Endothelial cell of hepatic sinusoid (primary cell): ENCODE results near the gene VPS39.

ENCODE experiments used
- in situ Hi-C: cut with HindIII; loops from 2 replicates; pipeline ENCODE4 v1.10.0; 2017; ENCODE audit warnings: low sequenced_read_pairs

VPS39 gene

DNA sequence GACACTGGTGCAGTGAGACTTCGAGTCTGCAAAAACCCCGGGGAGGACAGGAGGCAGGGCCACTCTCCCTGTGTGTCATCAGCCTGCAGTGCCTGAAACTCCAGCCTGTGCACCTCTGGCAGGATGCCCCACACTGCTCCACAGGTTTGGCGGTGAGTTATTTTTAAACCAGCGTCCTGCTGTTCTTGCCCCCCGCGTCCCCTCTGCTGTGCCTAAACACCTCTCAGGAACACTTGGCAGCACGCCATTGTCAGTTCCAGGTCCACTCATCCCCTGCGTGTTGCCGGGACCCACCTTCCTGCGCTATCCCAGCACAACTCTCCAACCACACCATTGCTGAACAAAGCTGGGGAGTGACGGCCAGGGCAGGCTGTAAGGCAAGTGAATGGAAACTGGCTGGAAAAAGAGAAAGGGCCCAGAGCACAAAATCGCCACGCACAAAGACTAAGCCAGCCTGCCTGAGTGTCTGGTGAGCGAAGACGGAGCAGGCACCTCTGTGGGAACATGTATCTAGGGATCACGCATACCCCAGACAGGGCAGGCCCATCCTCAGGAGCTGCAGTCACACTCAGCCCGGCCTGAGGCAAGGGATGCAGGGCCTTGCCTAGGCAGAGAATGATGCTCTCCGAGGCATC, 48.6 kb downstream of the VPS39 start:
- in situ Hi-C loops, result no loop called here

DNA sequence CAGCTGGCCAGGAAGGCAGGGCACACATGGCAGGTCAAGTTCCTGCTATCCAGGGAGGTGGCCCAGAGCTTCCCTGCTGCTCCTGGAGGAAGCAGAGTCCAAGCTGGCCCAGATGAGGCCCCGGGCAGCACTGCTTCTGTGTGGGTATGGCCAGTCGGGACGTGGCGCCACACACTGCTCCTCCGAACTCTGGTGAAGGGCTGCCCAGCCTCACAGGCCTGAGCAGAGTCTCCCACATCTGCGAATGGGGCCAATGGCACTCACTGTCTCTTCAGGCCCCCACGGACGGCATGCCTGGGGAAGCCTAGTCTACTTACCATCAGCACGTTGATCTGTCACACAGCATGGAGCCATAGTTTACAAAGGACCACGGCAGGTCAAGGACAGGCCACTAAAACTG, 49.2 kb downstream of the VPS39 start:
- in situ Hi-C loops, result no loop called here

GRCh38 chr15:42157981-42158765, 49.9 kb downstream of the VPS39 start:
- in situ Hi-C loops, result no loop called here

DNA sequence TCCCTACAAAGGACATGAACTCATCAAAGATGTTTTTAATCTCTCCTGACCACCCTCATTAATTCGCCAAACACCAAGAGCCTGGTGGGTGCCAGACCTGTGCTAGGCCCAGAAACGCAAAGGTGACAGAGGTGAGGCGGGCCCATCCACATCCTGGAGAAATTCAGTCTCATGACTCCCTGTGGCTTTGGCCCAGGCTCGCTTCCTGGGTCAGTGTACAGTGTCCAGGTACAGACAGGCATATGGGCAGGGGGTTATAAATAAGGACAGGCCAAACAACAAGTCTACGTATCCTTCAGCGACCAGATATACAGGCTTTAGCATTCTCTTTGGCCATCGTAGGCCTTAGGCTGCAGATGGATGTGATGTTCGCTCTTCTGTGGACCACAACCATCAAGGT, 50.7 kb downstream of the VPS39 start:
- in situ Hi-C loops, result no loop called here

- in situ Hi-C loops, result no loop called here
Measured at GRCh38 chr15:42156243-42156922, 51.7 kb downstream of the VPS39 start, which contains the start of gene PLA2G4F. TSS of gene PLA2G4F (minus strand) at chr15:42156636. CDS start at chr15:42156549, 87 bp downstream.

- in situ Hi-C loops, result no loop called here
Measured at GRCh38 chr15:42155546-42156242, 52.4 kb downstream of the VPS39 start.

DNA sequence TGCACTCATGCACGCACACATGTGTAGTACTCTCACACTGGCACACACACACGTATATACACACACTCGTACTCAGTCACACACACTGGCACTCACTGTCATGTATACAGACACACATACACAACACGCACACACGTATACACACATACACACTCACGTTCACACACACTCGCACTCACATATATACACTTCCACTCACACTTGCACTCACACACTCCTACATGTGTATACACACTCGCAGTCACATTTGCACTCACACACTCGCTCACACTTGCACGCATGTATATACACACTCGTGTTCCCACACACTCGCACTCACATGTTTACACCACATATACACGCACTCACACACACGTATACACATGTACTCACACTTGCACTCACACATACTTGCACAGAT, 53.1 kb downstream of the VPS39 start:
- in situ Hi-C loops, result no loop called here

- in situ Hi-C loops, result no loop called here
Measured at GRCh38 chr15:42154212-42154941, 53.7 kb downstream of the VPS39 start.

DNA sequence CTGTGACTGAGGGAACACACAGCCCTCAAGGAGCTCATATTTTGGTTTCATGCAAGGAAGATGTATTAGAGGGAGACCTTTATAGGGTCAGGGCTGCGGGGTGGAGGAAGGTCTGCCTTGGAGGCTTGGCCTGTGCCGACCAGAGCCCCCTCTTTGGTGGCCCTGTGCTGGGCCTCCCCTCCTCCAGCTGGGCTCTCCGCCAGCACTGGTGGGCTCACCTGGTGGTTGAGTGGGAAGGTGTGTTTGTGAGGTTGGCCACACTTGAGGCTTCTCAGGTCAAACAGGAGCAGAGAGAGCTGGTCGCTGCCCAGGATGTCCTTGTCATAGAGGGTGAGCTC, 54.3 kb downstream of the VPS39 start:
- in situ Hi-C loops, result no loop called here

- in situ Hi-C loops, result no loop called here
Measured at GRCh38 chr15:42152921-42153698, 55.0 kb downstream of the VPS39 start.

DNA sequence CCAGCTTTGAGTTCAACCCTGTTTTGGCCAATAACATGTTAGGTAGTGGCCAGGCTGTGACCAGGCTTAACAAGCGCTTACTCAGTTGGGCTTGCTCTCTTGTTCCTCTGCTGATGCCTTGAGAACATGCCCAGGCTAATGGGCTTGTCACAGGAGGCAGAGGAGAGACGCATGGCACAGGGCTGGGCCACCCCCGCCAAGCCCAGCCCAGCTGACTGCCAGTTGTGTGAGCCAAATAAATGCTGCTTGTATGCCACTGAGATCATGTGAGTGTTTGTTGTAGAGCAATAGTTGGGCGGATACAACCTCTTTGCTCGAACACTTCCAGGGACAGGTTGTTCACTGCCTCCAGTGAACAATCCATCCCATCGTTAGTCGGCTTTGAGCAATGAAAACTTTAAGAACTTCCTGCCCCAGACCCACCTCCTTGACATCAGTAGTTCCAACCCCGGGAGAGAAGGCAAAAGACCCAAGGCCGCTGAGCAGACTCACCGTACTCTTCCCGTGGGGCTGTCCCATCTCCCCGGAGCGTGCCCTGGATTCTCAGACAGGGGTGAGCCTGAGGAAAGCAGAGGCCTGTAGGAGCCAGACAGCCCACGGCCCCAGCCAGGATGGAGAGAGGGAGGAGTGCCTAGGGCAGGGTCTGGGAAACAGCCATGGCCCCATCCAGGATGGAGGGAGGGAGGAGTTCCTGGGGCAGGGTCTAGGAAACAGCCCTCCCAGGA, 55.7 kb downstream of the VPS39 start:
- in situ Hi-C loops, result no loop called here

DNA sequence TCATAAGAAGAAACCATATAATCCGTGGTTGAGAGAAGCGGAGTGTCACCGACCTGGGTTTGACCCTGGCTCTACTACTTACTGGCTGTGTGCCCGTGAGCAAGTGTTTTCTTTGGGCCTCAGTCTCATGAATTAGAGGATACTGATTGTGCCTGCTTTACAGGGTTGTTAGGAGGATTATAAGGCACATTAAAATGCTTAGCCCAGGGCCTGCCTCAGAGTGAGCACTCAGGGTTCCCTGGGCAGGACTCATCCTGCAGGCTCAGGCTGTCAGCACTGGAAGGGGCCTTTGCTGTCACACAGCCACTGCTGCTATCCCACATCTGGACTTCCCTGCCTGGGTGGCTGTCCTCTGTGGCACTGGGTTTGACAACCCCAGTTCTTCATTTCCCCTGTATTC, 56.4 kb downstream of the VPS39 start:
- in situ Hi-C loops, result no loop called here

DNA sequence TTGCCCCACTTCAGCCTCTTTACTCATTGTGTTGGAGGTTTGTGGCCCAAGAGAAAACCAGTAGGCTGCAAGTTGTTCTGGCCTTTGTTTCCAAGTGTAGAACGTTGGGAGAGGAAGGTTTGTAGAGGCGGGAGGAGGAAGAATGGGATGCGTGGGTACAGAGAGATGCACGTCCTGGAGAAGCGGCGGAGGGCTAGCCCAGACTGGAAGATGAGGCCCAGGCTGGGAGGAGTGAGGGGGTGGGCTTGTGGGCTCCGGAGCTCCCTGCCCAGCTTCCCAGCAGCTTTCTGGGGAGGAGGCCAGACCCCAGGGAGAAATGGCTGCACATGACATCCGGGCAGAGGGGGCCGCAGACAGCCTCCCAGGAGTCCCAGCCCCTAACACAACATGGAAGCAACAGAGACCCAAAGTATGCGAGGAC, 57.0 kb downstream of the VPS39 start:
- in situ Hi-C loops, result no loop called here

DNA sequence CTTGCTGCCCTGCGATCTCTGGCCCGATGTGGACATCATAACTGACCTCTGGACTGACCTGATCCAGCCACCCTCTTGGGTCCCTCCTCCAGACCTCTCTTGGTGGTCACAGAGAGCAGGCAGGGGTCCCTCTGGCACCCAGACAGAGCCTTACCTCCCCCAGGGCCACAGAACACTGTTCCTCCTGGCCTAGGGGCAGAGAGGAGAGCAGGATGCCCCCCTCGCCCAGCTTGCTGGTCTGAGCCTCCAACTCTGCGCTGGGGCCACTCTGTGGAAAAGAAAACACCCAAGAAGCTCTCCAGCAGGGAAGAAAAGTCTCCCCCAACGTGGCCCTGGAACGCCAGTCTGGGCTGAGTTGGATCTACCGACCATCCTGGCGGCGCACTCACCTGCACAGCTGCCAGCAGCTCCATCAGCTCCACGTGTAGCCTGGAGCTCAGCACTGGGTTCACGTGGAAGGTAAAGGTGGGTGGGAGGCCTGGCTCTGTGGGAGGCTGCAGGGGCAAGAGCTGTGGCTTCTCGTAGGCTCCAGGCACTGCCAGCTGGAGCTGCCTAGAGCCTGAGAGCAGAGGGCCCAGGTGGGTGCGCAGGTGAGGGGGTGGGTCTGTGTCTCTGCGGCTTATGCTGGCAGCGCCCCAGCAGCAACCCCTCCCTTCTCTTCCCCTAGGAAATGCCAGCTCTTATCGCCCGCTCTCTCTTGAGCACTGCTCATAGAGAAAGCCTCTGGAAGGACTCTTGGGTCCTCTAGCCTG, 57.7 kb downstream of the VPS39 start:
- in situ Hi-C loops, result no loop called here

DNA sequence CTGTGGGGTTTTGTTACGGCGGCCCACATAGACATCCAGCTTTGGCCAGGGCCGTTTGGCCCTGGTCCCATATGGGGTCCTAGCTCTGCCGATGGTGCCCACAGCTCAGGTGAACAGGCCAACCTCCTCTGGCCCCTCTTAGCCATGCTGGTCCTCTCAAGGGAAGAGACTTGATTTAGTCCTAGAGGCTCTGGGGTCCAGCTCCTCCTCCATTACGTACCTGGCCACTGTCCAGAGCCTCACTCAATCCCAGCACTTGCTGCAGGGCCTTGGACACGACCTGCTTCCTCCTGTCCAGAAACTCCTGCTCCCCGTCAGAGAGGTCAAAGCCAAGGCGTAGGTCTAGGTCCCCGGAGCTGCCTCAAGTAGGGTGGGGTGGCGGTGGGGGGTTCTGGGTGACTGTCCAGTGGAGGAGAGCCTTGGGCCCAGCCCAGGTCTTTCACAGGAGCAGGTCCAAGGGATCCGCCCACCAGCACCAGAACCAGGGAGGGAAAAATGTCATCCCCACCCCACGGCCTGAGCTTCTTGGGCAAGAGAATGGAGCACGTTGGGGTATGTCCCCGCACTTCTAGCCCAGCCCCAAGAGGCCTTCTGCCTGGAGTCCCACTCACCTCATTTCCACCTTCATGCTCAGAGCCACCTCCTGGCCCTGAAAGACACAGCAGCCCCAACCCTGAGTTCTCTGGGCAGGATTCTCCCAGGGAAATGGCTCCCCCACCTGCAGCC, 58.4 kb downstream of the VPS39 start:
- in situ Hi-C loops, result no loop called here

GRCh38 chr15:42148808-42149492, 59.2 kb downstream of the VPS39 start:
- in situ Hi-C loops, result no loop called here

DNA sequence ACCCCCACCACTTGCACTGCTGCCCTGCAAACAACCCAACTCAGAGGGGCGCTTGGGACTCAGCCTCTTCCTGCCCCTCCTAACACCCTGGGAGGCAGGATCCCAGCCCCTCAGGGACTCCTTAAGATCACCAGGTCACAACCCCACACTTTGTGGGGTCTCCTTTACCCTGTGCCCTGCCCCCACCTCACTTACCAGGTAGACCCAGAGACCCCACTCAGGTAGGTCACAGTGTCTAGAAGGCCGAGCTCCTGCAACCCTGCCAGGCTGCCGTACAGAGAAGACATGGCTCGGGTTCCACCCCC, 60.7 kb downstream of the VPS39 start:
- in situ Hi-C loops, result no loop called here
